GM19467 (cell line): Measurements from ENCODE around the gene PCDHB11.
"Not testable (repeated sequence)": the region's sequence is repeated elsewhere in the genome, so short reads cannot be mapped to it uniquely, and the experiment has no call there.

Experiments
- ATAC-seq: cut with Tn5 transposase; IDR thresholded peaks from one replicate; pipeline ENCODE4 v1.9.1; 2021; ENCODE audit warnings: mild to moderate bottlenecking, moderate library complexity; ENCODE audit not compliant: unreplicated experiment

Gene PCDHB11

GRCh38 chr5:141186897-141187512 lies 12.4 kb upstream of the PCDHB11 start, which contains the start of gene PCDHB9:
PCDHB9 (plus strand) TSS chr5:141187161; CDS start chr5:141187319, 158 bp downstream.
- ATAC-seq, result no peak

GRCh38 chr5:141188682-141189081 lies 10.7 kb upstream of the PCDHB11 start:
- not testable (repeated sequence) for ATAC-seq

GRCh38 chr5:141189131-141189530 lies 10.3 kb upstream of the PCDHB11 start:
- ATAC-seq, result not testable (repeated sequence)

GRCh38 chr5:141192110-141192725 lies 7.2 kb upstream of the PCDHB11 start, which contains the start of gene PCDHB10:
PCDHB10 (plus strand) TSS chr5:141192353; CDS start chr5:141192553, 200 bp downstream.
- ATAC-seq, result no peak

GRCh38 chr5:141194332-141194731 lies 5.1 kb upstream of the PCDHB11 start:
- not testable (repeated sequence) for ATAC-seq

- no peak for ATAC-seq
Measured at GRCh38 chr5:141196363-141196762, 3.1 kb upstream of the PCDHB11 start.

GRCh38 chr5:141201126-141201525 lies 1.7 kb downstream of the PCDHB11 start:
- ATAC-seq, result not testable (repeated sequence)

- ATAC-seq, result not testable (repeated sequence)
Measured at GRCh38 chr5:141201646-141202045, 2.2 kb downstream of the PCDHB11 start.

- no peak for ATAC-seq
Measured at GRCh38 chr5:141208478-141208877, 9.1 kb downstream of the PCDHB11 start, which contains the start of gene PCDHB12. PCDHB12 (plus strand) TSS chr5:141208719; CDS start chr5:141208908, 189 bp downstream.

- not testable (repeated sequence) for ATAC-seq
Measured at GRCh38 chr5:141210281-141210680, 10.9 kb downstream of the PCDHB11 start.

GRCh38 chr5:141210849-141211248 lies 11.4 kb downstream of the PCDHB11 start:
- not testable (repeated sequence) for ATAC-seq

- ATAC-seq, result not testable (repeated sequence)
Measured at GRCh38 chr5:141213656-141214339, 14.4 kb downstream of the PCDHB11 start, which contains the start of gene PCDHB13. PCDHB13 (plus strand) TSS chr5:141213919; CDS start chr5:141214124, 205 bp downstream.

- ATAC-seq, result not testable (repeated sequence)
Measured at GRCh38 chr5:141214583-141214982, 15.2 kb downstream of the PCDHB11 start.

GRCh38 chr5:141215504-141215903 lies 16.1 kb downstream of the PCDHB11 start:
- ATAC-seq, result not testable (repeated sequence)

- ATAC-seq, result not testable (repeated sequence)
Measured at GRCh38 chr5:141216035-141216434, 16.6 kb downstream of the PCDHB11 start.

- no peak for ATAC-seq
Measured at GRCh38 chr5:141223112-141223783, 23.8 kb downstream of the PCDHB11 start, which contains the start of gene PCDHB14. PCDHB14 (plus strand) TSS chr5:141223343; CDS start chr5:141223506, 163 bp downstream.

GRCh38 chr5:141224844-141225243 lies 25.4 kb downstream of the PCDHB11 start:
- ATAC-seq, result not testable (repeated sequence)

GRCh38 chr5:141225421-141225820 lies 26.0 kb downstream of the PCDHB11 start:
- ATAC-seq, result not testable (repeated sequence)

- no peak for ATAC-seq
Measured at GRCh38 chr5:141234109-141234667, 34.8 kb downstream of the PCDHB11 start.

GRCh38 chr5:141235922-141236321 lies 36.5 kb downstream of the PCDHB11 start:
- ATAC-seq, result not testable (repeated sequence)
